MM.1S (cell line): ENCODE measurements around the gene MRC1.

ENCODE experiments used
- DNase-seq: peaks from one replicate; pipeline ENCODE4 v3.0.0-alpha.2; 2015
- H2AFZ ChIP-seq: fragments of 300-600 bp; sonication (generic); 2 replicates; pipeline ENCODE4 v1.6.0; 2016; ENCODE audit warnings: antibody characterized with exemption, low read length
- H3F3A ChIP-seq: fragments of 300-600 bp; sonication (generic); 2 replicates; pipeline ENCODE4 v1.6.1; 2016; ENCODE audit warnings: mild to moderate bottlenecking, antibody characterized with exemption, low read length, moderate library complexity, mixed read lengths; ENCODE audit not compliant: insufficient read depth
- H3K27ac ChIP-seq: fragments of 300-600 bp; sonication (generic); 2 replicates; pipeline ENCODE4 v1.5.1; 2016; ENCODE audit warnings: mild to moderate bottlenecking, low read length
- H3K27me3 ChIP-seq: fragments of 300-600 bp; sonication (generic); replicated peaks from 2 replicates; pipeline ENCODE4 v1.6.0; 2016; ENCODE audit warnings: low read length; ENCODE audit not compliant: insufficient read depth
- H3K36me3 ChIP-seq: fragments of 300-600 bp; sonication (generic); replicated peaks from 2 replicates; pipeline ENCODE4 v1.6.1; 2016; ENCODE audit warnings: mild to moderate bottlenecking, low read length, mixed read lengths; ENCODE audit not compliant: insufficient read depth
- H3K4me1 ChIP-seq: fragments of 300-600 bp; sonication (generic); 2 replicates; pipeline ENCODE4 v1.6.1; 2016; ENCODE audit warnings: low read length, mixed read lengths
- H3K4me2 ChIP-seq: fragments of 300-600 bp; sonication (generic); 2 replicates; pipeline ENCODE4 v1.6.0; 2016; ENCODE audit warnings: low read depth, low read length
- H3K4me3 ChIP-seq: fragments of 300-600 bp; sonication (generic); 2 replicates; pipeline ENCODE4 v1.5.1; 2016; ENCODE audit warnings: low read length, mixed read lengths
- H3K79me2 ChIP-seq: fragments of 300-600 bp; sonication (generic); 2 replicates; pipeline ENCODE4 v1.6.1; 2016; ENCODE audit warnings: mixed run types, low read length, mixed read lengths
- H3K9ac ChIP-seq: fragments of 300-600 bp; sonication (generic); 2 replicates; pipeline ENCODE4 v1.6.1; 2016; ENCODE audit warnings: low read length, mixed read lengths
- H3K9me2 ChIP-seq: fragments of 300-600 bp; sonication (generic); replicated peaks from 2 replicates; pipeline ENCODE4 v1.6.1; 2016; ENCODE audit warnings: mild to moderate bottlenecking, low read length, mixed read lengths; ENCODE audit not compliant: insufficient read depth
- H3K9me3 ChIP-seq: fragments of 300-600 bp; sonication (generic); replicated peaks from 2 replicates; pipeline ENCODE4 v1.6.1; 2016; ENCODE audit warnings: mild to moderate bottlenecking, low read length, mixed read lengths; ENCODE audit not compliant: insufficient read depth
- H4K20me1 ChIP-seq: fragments of 300-600 bp; sonication (generic); 2 replicates; pipeline ENCODE4 v1.6.1; 2016; ENCODE audit warnings: mild to moderate bottlenecking, low read length, moderate library complexity, mixed read lengths; ENCODE audit not compliant: insufficient read depth
- EZH2 ChIP-seq: fragments of 300-600 bp; sonication (generic); optimal IDR thresholded peaks from 2 replicates; pipeline ENCODE3; 2017; ENCODE audit warnings: low read depth, mild to moderate bottlenecking, antibody characterized with exemption, low read length, mixed read lengths
- EZH2phosphoT487 ChIP-seq: fragments of 300-600 bp; sonication (generic); IDR thresholded peaks from 2 replicates; pipeline ENCODE4 v1.6.1; 2018; ENCODE audit warnings: antibody characterized with exemption, low read length
- TF ChIP-seq, protein P1 (sequence below): fragments of 300-600 bp; sonication (generic); IDR thresholded peaks from 2 replicates; pipeline ENCODE4 v1.5.1; 2016; ENCODE audit warnings: antibody characterized with exemption, low read length, mixed read lengths

The MRC1 gene

GRCh38 chr10:17904564-17904963 is 95.4 kb downstream of the MRC1 start:
- H3K9me3 ChIP-seq: no peaks in the 10 kb centered on the region
- H3K36me3 ChIP-seq: no peaks in the 10 kb centered on the region
- H3K9me2 ChIP-seq: no peaks in the 10 kb centered on the region
- H3K27me3 ChIP-seq: no peaks in the 10 kb centered on the region
- no peak overlapping the region for H3K9ac ChIP-seq
- TF ChIP-seq EZH2phosphoT487 (no peak), EZH2 (no peak)
- TF ChIP-seq, protein P1, sequence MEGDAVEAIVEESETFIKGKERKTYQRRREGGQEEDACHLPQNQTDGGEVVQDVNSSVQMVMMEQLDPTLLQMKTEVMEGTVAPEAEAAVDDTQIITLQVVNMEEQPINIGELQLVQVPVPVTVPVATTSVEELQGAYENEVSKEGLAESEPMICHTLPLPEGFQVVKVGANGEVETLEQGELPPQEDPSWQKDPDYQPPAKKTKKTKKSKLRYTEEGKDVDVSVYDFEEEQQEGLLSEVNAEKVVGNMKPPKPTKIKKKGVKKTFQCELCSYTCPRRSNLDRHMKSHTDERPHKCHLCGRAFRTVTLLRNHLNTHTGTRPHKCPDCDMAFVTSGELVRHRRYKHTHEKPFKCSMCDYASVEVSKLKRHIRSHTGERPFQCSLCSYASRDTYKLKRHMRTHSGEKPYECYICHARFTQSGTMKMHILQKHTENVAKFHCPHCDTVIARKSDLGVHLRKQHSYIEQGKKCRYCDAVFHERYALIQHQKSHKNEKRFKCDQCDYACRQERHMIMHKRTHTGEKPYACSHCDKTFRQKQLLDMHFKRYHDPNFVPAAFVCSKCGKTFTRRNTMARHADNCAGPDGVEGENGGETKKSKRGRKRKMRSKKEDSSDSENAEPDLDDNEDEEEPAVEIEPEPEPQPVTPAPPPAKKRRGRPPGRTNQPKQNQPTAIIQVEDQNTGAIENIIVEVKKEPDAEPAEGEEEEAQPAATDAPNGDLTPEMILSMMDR: no peak
- H2AFZ ChIP-seq: no peak overlapping the region
- no peak overlapping the region for H3K4me3 ChIP-seq
- no peaks in the 10 kb centered on the region for H3K4me1 ChIP-seq
- no peaks in the 10 kb centered on the region for H3K79me2 ChIP-seq
- no peak overlapping the region for H3K4me2 ChIP-seq
- H4K20me1 ChIP-seq: no peaks in the 10 kb centered on the region
- no peak overlapping the region for H3K27ac ChIP-seq
- no peak for DNase-seq
- H3F3A ChIP-seq: no peaks in the 10 kb centered on the region

GRCh38 chr10:17905491-17905890 is 96.3 kb downstream of the MRC1 start:
- DNase-seq: no peak
- no peak overlapping the region for H3K9ac ChIP-seq
- no peaks in the 10 kb centered on the region for H3K79me2 ChIP-seq
- H3K4me1 ChIP-seq: no peaks in the 10 kb centered on the region
- no peaks in the 10 kb centered on the region for H3F3A ChIP-seq
- no peak overlapping the region for H3K27ac ChIP-seq
- H2AFZ ChIP-seq: no peak overlapping the region
- no peaks in the 10 kb centered on the region for H3K9me2 ChIP-seq
- no peak overlapping the region for H3K4me3 ChIP-seq
- H3K27me3 ChIP-seq: no peaks in the 10 kb centered on the region
- H3K36me3 ChIP-seq: no peaks in the 10 kb centered on the region
- no peaks in the 10 kb centered on the region for H4K20me1 ChIP-seq
- TF ChIP-seq EZH2phosphoT487: no peak
- TF ChIP-seq EZH2: no peak
- H3K4me2 ChIP-seq: no peak overlapping the region
- H3K9me3 ChIP-seq: no peaks in the 10 kb centered on the region

GRCh38 chr10:17906002-17906401 is 96.9 kb downstream of the MRC1 start:
- no peaks in the 10 kb centered on the region for H3K9me3 ChIP-seq
- H3K27me3 ChIP-seq: no peaks in the 10 kb centered on the region
- no peak overlapping the region for H3K9ac ChIP-seq
- no peaks in the 10 kb centered on the region for H3K36me3 ChIP-seq
- no peaks in the 10 kb centered on the region for H4K20me1 ChIP-seq
- H3K4me3 ChIP-seq: no peak overlapping the region
- no peaks in the 10 kb centered on the region for H3K4me1 ChIP-seq
- no peaks in the 10 kb centered on the region for H3K9me2 ChIP-seq
- no peak for DNase-seq
- TF ChIP-seq, protein P1: no peak
- no peak for TF ChIP-seq EZH2phosphoT487
- no peak for TF ChIP-seq EZH2
- no peak overlapping the region for H2AFZ ChIP-seq
- no peaks in the 10 kb centered on the region for H3F3A ChIP-seq
- no peaks in the 10 kb centered on the region for H3K79me2 ChIP-seq
- no peak overlapping the region for H3K4me2 ChIP-seq
- H3K27ac ChIP-seq: no peak overlapping the region

GRCh38 chr10:17907641-17908040 is 98.5 kb downstream of the MRC1 start:
- Histone ChIP-seq H3K9me2 (no peaks in the 10 kb centered on the region), H3K4me2 (no peak overlapping the region), H2AFZ (no peak overlapping the region), H3K79me2 (no peaks in the 10 kb centered on the region), H3K4me1 (no peaks in the 10 kb centered on the region), H4K20me1 (no peaks in the 10 kb centered on the region), H3F3A (no peaks in the 10 kb centered on the region), H3K36me3 (no peaks in the 10 kb centered on the region), H3K27me3 (no peaks in the 10 kb centered on the region), H3K9ac (no peak overlapping the region), H3K27ac (no peak overlapping the region), H3K9me3 (no peaks in the 10 kb centered on the region), H3K4me3 (no peak overlapping the region)
- no peak for TF ChIP-seq EZH2phosphoT487
- DNase-seq: no peak
